GM12864 (cell line): Measurements from ENCODE around the gene KCNB1.
"Not testable (repeated sequence)": the region's sequence is repeated elsewhere in the genome, so short reads cannot be mapped to it uniquely, and the experiment has no call there.

Source experiments
- DNase-seq: peaks from one replicate; pipeline ENCODE4 v3.0.0-alpha.2; 2011; ENCODE audit warnings: low read depth
- H3K4me3 ChIP-seq: 2 replicates; pipeline ENCODE4 v1.5.1; 2011; ENCODE audit warnings: mild to moderate bottlenecking, low read depth, low read length, control low read depth
- TF ChIP-seq, protein P1 (sequence below): IDR thresholded peaks from 2 replicates; pipeline ENCODE4 v1.5.1; 2011; ENCODE audit warnings: low read depth, mild to moderate bottlenecking, moderate library complexity, low read length, control low read depth, inconsistent platforms; ENCODE audit errors: missing control alignments

KCNB1 gene

DNA sequence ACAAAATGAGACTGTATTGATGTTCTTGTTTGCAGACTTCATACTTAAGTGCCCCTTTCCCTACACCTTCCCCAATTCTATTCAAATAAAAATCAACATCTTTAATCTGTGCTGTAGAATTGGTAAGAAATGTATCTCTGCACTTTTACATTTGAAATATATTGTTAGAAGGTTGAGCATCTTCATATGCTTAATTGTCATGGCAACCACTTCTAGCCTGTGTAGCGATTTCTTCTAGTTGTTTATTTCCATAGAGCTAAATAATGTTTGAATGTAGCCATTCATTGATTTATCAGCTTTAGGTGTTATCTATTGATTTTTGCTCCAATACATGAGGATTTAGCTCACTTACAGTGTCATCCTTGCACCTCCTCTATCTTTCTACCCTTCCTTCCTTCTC lies 166.9 kb downstream of the KCNB1 start:
- TF ChIP-seq, protein P1, sequence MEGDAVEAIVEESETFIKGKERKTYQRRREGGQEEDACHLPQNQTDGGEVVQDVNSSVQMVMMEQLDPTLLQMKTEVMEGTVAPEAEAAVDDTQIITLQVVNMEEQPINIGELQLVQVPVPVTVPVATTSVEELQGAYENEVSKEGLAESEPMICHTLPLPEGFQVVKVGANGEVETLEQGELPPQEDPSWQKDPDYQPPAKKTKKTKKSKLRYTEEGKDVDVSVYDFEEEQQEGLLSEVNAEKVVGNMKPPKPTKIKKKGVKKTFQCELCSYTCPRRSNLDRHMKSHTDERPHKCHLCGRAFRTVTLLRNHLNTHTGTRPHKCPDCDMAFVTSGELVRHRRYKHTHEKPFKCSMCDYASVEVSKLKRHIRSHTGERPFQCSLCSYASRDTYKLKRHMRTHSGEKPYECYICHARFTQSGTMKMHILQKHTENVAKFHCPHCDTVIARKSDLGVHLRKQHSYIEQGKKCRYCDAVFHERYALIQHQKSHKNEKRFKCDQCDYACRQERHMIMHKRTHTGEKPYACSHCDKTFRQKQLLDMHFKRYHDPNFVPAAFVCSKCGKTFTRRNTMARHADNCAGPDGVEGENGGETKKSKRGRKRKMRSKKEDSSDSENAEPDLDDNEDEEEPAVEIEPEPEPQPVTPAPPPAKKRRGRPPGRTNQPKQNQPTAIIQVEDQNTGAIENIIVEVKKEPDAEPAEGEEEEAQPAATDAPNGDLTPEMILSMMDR: no peak
- H3K4me3 ChIP-seq: no peak overlapping the region
- DNase-seq: no peak

DNA sequence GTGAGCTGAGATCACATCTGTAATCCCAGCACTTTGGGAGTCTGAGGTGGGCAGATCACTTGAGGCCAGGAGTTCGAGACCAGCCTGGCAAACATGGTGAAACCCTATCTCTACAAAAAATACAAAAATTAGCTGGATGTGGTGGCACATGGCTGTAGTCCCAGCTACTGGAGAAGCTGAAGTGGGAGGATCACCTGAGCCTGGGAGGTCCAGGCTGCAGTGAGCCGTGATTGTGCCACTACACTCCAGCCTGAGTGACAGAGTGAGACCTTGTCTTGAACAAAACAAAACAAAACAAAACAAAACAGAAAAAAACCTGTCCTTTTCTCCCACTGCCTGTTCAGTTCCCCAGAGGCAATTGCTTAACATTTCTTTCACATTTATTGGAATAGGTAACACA lies 168.4 kb downstream of the KCNB1 start:
- DNase-seq, H3K4me3 ChIP-seq: not testable (repeated sequence)
